Karpas-422 (cell line): Measurements from ENCODE around the gene LRRIQ1. TPM values are rescaled to one million over a fixed set of nuclear protein-coding genes. Genes with fewer than 3 reads are reported as not detected.

ENCODE experiments used
- DNase-seq: peaks from one replicate; pipeline ENCODE4 v3.0.0-alpha.2; 2015
- H2AFZ ChIP-seq: fragments of 200-600 bp; sonication (generic); 2 replicates; pipeline ENCODE4 v1.6.1; 2014; ENCODE audit warnings: antibody characterized with exemption, low read length, mixed read lengths
- H3K27ac ChIP-seq: fragments of 200-600 bp; sonication (generic); 2 replicates; pipeline ENCODE4 v1.5.1; 2014; ENCODE audit warnings: mild to moderate bottlenecking, low read length, moderate library complexity
- H3K27me3 ChIP-seq: fragments of 200-600 bp; sonication (generic); 2 replicates; pipeline ENCODE4 v1.6.1; 2014; ENCODE audit warnings: low read length, mixed read lengths
- H3K36me3 ChIP-seq: fragments of 200-600 bp; sonication (generic); 2 replicates; pipeline ENCODE4 v1.6.1; 2014; ENCODE audit warnings: low read length, mixed read lengths; ENCODE audit not compliant: insufficient read depth
- H3K4me1 ChIP-seq: fragments of 200-600 bp; sonication (generic); 2 replicates; pipeline ENCODE4 v1.6.1; 2014; ENCODE audit warnings: mild to moderate bottlenecking, low read length, mixed read lengths
- H3K4me2 ChIP-seq: fragments of 200-600 bp; sonication (generic); 2 replicates; pipeline ENCODE4 v1.6.1; 2014; ENCODE audit warnings: low read length, low read depth, mild to moderate bottlenecking; ENCODE audit not compliant: poor library complexity, severe bottlenecking
- H3K4me3 ChIP-seq: fragments of 200-600 bp; sonication (generic); 2 replicates; pipeline ENCODE4 v1.5.1; 2014; ENCODE audit warnings: mild to moderate bottlenecking, antibody characterized with exemption, low read length, mixed read lengths
- H3K79me2 ChIP-seq: fragments of 200-600 bp; sonication (generic); 2 replicates; pipeline ENCODE4 v1.6.1; 2014; ENCODE audit warnings: mild to moderate bottlenecking, low read length, mixed read lengths
- H3K9ac ChIP-seq: fragments of 200-600 bp; sonication (generic); 2 replicates; pipeline ENCODE4 v1.6.0; 2014; ENCODE audit warnings: low read length
- H3K9me2 ChIP-seq: fragments of 200-600 bp; sonication (generic), shearing (Covaris generic); replicated peaks from 2 replicates; pipeline ENCODE4 v1.6.0; 2014; ENCODE audit warnings: mild to moderate bottlenecking, low read length, moderate library complexity; ENCODE audit not compliant: insufficient read depth
- H3K9me3 ChIP-seq: fragments of 300-700, 200-600 bp; sonication (generic); 2 replicates; pipeline ENCODE4 v1.6.1; 2014; ENCODE audit warnings: low read length, mixed read lengths
- H4K20me1 ChIP-seq: fragments of 200-600 bp; sonication (generic); 2 replicates; pipeline ENCODE4 v1.6.1; 2014; ENCODE audit warnings: mild to moderate bottlenecking, antibody characterized with exemption, low read length, low read depth; ENCODE audit not compliant: insufficient read depth
- total RNA-seq: library from RNA; depleted of rRNA; stranded (reverse); fragments of >200 nt; shearing (Covaris generic); gene quantifications from 2 replicates; pipeline ENCODE4 v1.2.3, GENCODE V29; 2014; ENCODE audit warnings: low replicate concordance

LRRIQ1 gene
- total RNA-seq, 1 experiment from 2014 or later = not detected

DNA sequence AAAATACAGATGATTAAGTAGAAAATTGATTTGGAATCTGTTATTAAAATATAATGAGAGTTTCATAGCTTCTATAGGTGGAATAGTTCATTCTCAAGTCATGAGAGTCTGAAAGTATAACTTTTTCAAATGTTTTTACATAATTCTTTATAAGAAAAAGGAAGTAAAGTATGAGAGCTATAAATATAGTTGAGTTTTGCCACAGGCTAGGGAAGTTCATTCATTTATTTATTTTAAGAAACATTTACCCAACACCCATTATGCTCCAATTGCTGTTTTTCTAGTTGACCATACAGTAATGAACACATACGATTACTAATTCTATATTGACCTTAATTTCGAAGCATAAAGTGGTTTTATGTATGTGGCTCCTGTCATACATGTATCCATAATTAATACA lies 24.8 kb downstream of the LRRIQ1 start:
- no peak for DNase-seq
- Histone ChIP-seq H3K79me2 (no peaks in the 10 kb centered on the region), H3K36me3 (no peaks in the 10 kb centered on the region), H3K9ac (no peak overlapping the region), H3K27ac (no peak overlapping the region), H4K20me1 (no peaks in the 10 kb centered on the region), H3K9me3 (no peaks in the 10 kb centered on the region), H3K27me3 (no peaks in the 10 kb centered on the region), H3K4me1 (peaks cover 38% of the 10 kb centered on the region), H2AFZ (no peak overlapping the region), H3K4me2 (peak overlapping the region; percentile 39), H3K4me3 (peak overlapping the region; percentile 5; the same call in 1 of the 2 replicates), H3K9me2 (no peaks in the 10 kb centered on the region)

DNA sequence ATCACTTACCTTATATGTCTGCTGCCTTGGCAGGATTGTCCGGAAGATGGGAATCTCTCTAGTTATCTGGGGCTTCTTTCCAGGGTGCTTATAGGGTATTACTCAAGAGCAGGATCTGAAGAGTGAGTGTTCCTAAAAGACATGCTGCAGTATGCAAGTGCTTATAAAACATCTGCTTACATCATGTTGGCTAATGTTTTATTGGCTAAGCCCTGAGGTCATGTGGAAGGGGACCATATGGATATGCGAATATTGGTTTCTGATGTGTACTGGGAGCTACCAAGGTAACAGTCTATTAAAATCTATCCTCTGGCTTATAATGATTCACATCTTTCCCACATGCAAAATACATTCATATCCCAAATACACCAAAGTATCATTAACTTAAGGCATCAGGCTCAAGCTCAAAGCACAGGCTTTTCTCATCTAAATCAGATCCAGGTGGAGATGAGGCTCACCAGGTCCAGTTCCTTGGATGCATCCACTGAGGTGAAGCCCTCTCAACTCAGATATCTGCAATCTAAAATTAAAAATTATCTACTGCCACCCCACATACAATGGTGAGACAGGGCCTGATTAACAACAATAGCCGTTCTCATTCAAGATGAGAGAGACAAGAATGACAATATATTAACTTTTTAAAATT lies 29.8 kb downstream of the LRRIQ1 start:
- Histone ChIP-seq H3K79me2 (no peaks in the 10 kb centered on the region), H3K4me2 (no peak overlapping the region), H3K9me3 (no peaks in the 10 kb centered on the region), H3K9ac (no peak overlapping the region), H4K20me1 (no peaks in the 10 kb centered on the region), H3K4me3 (no peak overlapping the region), H3K27ac (no peak overlapping the region), H3K4me1 (peaks cover 7% of the 10 kb centered on the region), H3K36me3 (no peaks in the 10 kb centered on the region), H3K27me3 (no peaks in the 10 kb centered on the region), H2AFZ (no peak overlapping the region), H3K9me2 (no peaks in the 10 kb centered on the region)
- no peak for DNase-seq

DNA sequence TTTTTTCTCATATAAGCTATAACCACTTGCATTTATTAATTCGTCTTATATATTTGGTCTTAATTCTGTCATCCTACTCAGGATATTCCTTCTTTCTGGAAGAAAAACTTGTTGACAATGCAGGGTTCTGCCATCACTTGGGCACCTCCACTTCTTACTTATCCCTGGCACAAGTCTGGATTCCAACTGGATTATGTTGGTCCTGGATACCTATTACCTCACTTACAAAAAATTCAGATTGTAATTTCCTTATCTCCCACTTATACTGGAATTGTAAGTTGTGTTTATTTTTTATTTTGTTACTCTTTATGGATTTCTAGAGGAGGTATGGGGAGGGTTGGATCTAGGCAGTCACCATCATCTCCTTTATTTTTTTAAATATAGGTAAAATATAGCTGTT lies 36.7 kb downstream of the LRRIQ1 start:
- Histone ChIP-seq H3K27me3 (no peaks in the 10 kb centered on the region), H3K36me3 (no peaks in the 10 kb centered on the region), H3K27ac (no peak overlapping the region), H3K9me2 (no peaks in the 10 kb centered on the region), H3K9me3 (no peaks in the 10 kb centered on the region), H2AFZ (no peak overlapping the region), H3K4me3 (no peak overlapping the region), H3K4me2 (no peak overlapping the region), H3K4me1 (no peaks in the 10 kb centered on the region), H3K9ac (no peak overlapping the region), H4K20me1 (no peaks in the 10 kb centered on the region), H3K79me2 (no peaks in the 10 kb centered on the region)
- DNase-seq = no peak

DNA sequence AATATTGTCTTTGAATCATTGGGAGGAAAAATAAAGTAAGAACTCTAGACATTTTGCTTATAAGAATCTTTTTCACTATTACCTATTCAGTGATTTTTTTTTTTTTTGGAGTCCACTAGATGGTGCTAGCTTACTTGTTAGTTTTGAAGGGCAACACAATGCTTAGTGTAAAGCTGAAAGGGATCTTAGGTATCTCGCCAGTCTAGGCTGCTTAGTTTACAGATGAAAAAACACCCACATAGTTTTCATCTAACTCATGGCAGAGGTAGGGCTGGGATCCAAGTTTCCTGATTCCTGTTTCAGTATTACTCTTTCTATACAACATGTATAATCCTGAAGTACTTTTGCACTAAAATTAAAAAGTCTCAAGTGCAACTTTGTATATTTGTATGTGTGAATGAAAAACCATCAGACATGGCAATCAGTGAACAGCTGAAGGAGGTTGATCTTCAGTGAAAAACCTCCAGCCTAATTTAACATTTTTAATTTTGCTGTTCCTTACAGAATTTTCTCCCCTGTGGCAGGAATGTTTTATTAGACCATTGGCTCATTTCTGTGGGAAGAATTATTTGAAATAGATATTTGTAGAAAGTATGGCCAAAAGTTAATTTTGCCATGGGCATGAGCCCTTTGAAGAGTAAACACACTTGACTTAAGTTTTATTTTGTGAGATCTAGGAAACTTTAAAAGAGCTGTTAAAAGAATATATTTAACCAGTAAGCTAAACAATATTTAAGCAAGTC lies 40.7 kb downstream of the LRRIQ1 start:
- Histone ChIP-seq H3K27ac (no peak overlapping the region), H3K9ac (no peak overlapping the region), H3K27me3 (no peaks in the 10 kb centered on the region), H3K4me2 (no peak overlapping the region), H3K9me3 (no peaks in the 10 kb centered on the region), H3K4me3 (no peak overlapping the region), H3K79me2 (no peaks in the 10 kb centered on the region), H2AFZ (no peak overlapping the region), H3K4me1 (no peaks in the 10 kb centered on the region), H4K20me1 (no peaks in the 10 kb centered on the region), H3K36me3 (no peaks in the 10 kb centered on the region), H3K9me2 (no peaks in the 10 kb centered on the region)
- peak; percentile 77 for DNase-seq

DNA sequence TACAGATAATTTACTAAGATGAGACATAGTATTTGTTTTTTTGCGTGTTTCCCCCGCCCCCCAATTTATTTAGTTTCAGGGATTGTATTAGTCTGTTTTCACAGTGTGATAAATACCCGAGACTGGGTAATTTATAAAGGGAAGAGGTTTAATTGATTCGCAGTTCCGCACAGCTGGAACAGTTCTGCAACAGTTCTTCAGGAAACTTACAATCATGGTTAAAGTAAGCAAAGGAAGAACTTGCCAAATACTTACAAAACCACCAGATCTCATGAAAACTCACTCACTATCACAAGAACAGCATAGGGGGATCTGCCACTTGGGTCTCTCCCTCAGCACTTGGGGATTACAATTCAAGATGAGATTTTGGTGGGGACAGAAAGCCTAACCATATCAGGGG lies 48.9 kb downstream of the LRRIQ1 start:
- Histone ChIP-seq H3K4me3 (no peak overlapping the region), H3K9me3 (no peaks in the 10 kb centered on the region), H2AFZ (no peak overlapping the region), H3K27me3 (no peaks in the 10 kb centered on the region), H4K20me1 (no peaks in the 10 kb centered on the region), H3K27ac (no peak overlapping the region), H3K9ac (no peak overlapping the region), H3K9me2 (no peaks in the 10 kb centered on the region), H3K79me2 (no peaks in the 10 kb centered on the region), H3K4me1 (no peaks in the 10 kb centered on the region), H3K36me3 (no peaks in the 10 kb centered on the region), H3K4me2 (no peak overlapping the region)
- DNase-seq = no peak

DNA sequence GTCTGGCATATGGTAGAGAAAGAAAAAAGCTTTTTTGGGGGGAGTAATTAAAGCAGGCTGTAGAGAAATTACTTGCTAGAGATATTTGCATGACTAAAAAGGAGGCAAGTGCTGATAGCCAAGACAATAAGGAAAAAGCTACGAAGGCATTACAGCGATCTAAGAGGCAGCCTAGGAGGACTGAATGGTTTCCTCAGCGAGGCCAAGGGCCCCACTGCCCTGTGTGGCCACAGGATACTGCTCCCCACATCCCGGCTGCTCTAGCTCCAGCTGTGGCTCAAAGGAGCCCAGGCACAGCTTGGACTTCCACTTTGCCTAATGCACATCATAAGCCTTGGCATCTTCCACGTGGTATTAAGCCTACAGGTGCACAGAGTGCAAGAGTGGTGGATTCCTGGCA lies 53.6 kb downstream of the LRRIQ1 start:
- no peak for DNase-seq
- H3K4me3 ChIP-seq = no peak overlapping the region
- H3K79me2 ChIP-seq = no peaks in the 10 kb centered on the region
- H2AFZ ChIP-seq = no peak overlapping the region
- H3K36me3 ChIP-seq = no peaks in the 10 kb centered on the region
- no peaks in the 10 kb centered on the region for H3K27me3 ChIP-seq
- no peaks in the 10 kb centered on the region for H3K9me2 ChIP-seq
- no peak overlapping the region for H3K4me2 ChIP-seq
- no peak overlapping the region for H3K9ac ChIP-seq
- no peaks in the 10 kb centered on the region for H3K4me1 ChIP-seq
- H4K20me1 ChIP-seq = no peaks in the 10 kb centered on the region
- H3K27ac ChIP-seq = no peak overlapping the region
- H3K9me3 ChIP-seq = no peaks in the 10 kb centered on the region

DNA sequence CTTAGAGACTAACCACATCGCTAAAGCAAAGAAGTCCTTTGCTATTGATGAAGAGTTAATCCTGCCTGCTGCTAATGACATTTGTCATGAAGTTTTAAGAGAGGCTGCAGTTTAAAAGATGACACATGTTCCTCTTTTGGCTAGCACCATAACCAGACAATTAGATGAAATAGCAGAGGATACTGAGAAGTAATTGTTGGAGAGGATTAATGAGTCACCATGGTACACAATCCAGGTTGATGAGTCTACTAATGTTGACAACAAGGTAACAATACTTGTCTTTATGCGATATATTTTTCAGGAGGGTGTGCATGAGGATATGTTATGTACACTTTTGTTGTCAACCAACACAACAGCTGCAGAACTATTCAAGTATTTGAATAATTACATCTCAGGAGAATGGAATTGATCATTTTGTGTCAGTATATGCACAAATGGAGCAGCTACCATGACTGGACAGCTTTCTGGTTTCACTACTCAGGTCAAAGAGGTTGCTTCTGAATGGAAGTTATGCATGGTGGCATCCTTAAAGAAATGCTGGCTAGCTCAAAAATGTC lies 56.7 kb downstream of the LRRIQ1 start:
- no peak for DNase-seq
- Histone ChIP-seq H3K9me3 (peaks cover 3% of the 10 kb centered on the region; the same call in 1 of the 2 replicates), H3K36me3 (no peaks in the 10 kb centered on the region), H3K79me2 (no peaks in the 10 kb centered on the region), H3K4me1 (no peaks in the 10 kb centered on the region), H3K9me2 (0 out of 2 replicates have a peak, but pooled peaks cover 3% of the 10 kb centered on the region), H3K9ac (no peak overlapping the region), H3K27ac (no peak overlapping the region), H2AFZ (no peak overlapping the region), H3K4me3 (no peak overlapping the region), H4K20me1 (no peaks in the 10 kb centered on the region), H3K27me3 (no peaks in the 10 kb centered on the region), H3K4me2 (no peak overlapping the region)

DNA sequence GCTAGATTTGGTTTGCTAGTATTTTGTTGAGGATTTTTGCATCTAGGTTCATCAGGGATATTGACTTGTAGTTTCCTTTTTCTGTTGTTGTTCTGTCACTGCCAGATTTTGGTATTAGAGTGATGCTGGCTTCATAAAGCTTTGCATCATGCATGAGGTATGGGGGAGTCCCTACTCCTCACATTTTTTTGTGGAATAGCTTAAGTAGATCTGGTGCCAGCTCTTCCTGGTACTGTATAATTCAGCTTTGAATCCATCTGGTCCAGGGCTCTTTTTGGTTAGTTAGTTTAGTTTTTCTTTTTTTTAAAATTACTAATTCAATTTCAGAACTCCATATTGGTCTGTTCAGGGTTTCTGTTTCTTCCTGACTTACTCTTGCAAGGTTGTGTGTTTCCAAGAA lies 59.4 kb downstream of the LRRIQ1 start:
- H3K9me3 ChIP-seq = peaks cover 8% of the 10 kb centered on the region; the same call in 1 of the 2 replicates
- H3K36me3 ChIP-seq = no peaks in the 10 kb centered on the region
- H4K20me1 ChIP-seq = no peaks in the 10 kb centered on the region
- no peak overlapping the region for H2AFZ ChIP-seq
- H3K9ac ChIP-seq = no peak overlapping the region
- no peaks in the 10 kb centered on the region for H3K4me1 ChIP-seq
- no peak overlapping the region for H3K27ac ChIP-seq
- no peak overlapping the region for H3K4me2 ChIP-seq
- DNase-seq = no peak
- H3K4me3 ChIP-seq = no peak overlapping the region
- no peaks in the 10 kb centered on the region for H3K27me3 ChIP-seq
- H3K9me2 ChIP-seq = 0 out of 2 replicates have a peak, but pooled peaks cover 3% of the 10 kb centered on the region
- H3K79me2 ChIP-seq = no peaks in the 10 kb centered on the region
